PFSK-1 (cell line): Measurements from ENCODE around the gene JPH3.

Experiments used
- FOXP2 ChIP-seq: optimal IDR thresholded peaks from 2 replicates; pipeline ENCODE3; 2011; ENCODE audit warnings: borderline replicate concordance, control low read depth, inconsistent platforms; ENCODE audit not compliant: insufficient read depth; ENCODE audit errors: extremely low read length, extremely low read depth
- POLR2AphosphoS5 ChIP-seq: IDR thresholded peaks from 2 replicates; pipeline ENCODE4 v1.6.1; 2012; ENCODE audit warnings: low read depth, mild to moderate bottlenecking, control low read depth, low read length, moderate library complexity
- SIN3A ChIP-seq: IDR thresholded peaks from 2 replicates; pipeline ENCODE4 v1.6.1; 2012; ENCODE audit warnings: mild to moderate bottlenecking, low read length, moderate library complexity, borderline replicate concordance; ENCODE audit not compliant: insufficient read depth
- TAF1 ChIP-seq: IDR thresholded peaks from 2 replicates; pipeline ENCODE4 v1.6.1; 2012; ENCODE audit warnings: low read length, control low read depth, borderline replicate concordance; ENCODE audit not compliant: insufficient read depth
- TF ChIP-seq, protein P1 (sequence below), 2 experiments: IDR thresholded peaks; 2 replicates each; pipeline versions ENCODE4 v1.6.1 to v1.8.0; 2011 to 2012; ENCODE audit warnings: low read depth in 2 of 2, low read length in 2 of 2, control low read depth in 1 of 2, inconsistent platforms in 1 of 2, mild to moderate bottlenecking in 1 of 2, moderate library complexity in 1 of 2; ENCODE audit not compliant: insufficient read depth in 1 of 2

The JPH3 gene

DNA sequence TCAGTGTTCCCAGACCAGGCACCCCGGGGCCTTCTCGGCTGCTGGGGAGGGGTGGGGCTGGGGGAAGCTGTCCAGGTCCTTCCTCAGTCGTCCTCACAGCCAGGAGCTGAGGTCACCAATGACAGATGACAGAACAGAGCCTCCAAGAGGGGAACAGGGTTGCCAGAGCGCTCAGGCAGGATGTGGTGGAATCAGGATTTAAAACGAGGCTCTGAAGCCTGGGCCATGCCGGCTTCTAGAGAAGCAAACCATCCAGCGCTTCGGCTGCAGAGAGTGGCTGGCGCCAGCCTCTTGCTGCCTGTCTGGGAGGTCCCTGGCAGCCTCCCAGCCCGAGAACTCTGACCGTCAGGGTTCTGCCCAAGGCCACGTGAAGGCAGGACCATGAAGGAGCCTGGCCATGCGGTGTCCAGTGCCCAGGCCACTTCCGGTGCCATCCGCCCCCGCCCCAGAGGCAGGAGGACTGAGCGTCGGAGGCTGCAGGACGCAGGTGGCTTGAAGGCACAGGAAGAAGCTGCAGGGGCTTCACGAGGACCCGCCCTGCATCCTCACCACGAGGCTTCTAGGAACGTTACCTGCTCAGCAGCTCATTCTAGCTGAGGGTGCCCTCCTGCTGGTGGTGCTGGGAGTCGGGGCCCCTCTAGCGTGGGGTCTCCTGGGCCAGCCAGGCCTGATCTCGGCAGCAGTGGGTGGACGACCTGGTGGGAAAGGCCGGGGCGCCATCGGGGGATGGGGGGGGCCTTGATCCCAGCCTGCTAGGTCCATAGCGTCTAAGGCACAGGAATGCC, 85.0 kb downstream of the JPH3 start:
- TF ChIP-seq SIN3A (no peak), TAF1 (no peak), POLR2AphosphoS5 (no peak), FOXP2 (no peak)
- TF ChIP-seq, protein P1, sequence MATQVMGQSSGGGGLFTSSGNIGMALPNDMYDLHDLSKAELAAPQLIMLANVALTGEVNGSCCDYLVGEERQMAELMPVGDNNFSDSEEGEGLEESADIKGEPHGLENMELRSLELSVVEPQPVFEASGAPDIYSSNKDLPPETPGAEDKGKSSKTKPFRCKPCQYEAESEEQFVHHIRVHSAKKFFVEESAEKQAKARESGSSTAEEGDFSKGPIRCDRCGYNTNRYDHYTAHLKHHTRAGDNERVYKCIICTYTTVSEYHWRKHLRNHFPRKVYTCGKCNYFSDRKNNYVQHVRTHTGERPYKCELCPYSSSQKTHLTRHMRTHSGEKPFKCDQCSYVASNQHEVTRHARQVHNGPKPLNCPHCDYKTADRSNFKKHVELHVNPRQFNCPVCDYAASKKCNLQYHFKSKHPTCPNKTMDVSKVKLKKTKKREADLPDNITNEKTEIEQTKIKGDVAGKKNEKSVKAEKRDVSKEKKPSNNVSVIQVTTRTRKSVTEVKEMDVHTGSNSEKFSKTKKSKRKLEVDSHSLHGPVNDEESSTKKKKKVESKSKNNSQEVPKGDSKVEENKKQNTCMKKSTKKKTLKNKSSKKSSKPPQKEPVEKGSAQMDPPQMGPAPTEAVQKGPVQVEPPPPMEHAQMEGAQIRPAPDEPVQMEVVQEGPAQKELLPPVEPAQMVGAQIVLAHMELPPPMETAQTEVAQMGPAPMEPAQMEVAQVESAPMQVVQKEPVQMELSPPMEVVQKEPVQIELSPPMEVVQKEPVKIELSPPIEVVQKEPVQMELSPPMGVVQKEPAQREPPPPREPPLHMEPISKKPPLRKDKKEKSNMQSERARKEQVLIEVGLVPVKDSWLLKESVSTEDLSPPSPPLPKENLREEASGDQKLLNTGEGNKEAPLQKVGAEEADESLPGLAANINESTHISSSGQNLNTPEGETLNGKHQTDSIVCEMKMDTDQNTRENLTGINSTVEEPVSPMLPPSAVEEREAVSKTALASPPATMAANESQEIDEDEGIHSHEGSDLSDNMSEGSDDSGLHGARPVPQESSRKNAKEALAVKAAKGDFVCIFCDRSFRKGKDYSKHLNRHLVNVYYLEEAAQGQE (IDR thresholded peaks at IDR 0.05; ENCODE audit: insufficient read depth in 1 of 2, low read depth in 2 of 2, low read length in 2 of 2), result no peak

- TF ChIP-seq TAF1, result no peak
- no peak for TF ChIP-seq POLR2AphosphoS5
- TF ChIP-seq, protein P1 (IDR thresholded peaks at IDR 0.05; ENCODE audit: insufficient read depth in 1 of 2, low read depth in 2 of 2, low read length in 2 of 2), result no peak
- no peak for TF ChIP-seq SIN3A
- no peak for TF ChIP-seq FOXP2
Measured at GRCh38 chr16:87687998-87688529, 85.8 kb downstream of the JPH3 start.

DNA sequence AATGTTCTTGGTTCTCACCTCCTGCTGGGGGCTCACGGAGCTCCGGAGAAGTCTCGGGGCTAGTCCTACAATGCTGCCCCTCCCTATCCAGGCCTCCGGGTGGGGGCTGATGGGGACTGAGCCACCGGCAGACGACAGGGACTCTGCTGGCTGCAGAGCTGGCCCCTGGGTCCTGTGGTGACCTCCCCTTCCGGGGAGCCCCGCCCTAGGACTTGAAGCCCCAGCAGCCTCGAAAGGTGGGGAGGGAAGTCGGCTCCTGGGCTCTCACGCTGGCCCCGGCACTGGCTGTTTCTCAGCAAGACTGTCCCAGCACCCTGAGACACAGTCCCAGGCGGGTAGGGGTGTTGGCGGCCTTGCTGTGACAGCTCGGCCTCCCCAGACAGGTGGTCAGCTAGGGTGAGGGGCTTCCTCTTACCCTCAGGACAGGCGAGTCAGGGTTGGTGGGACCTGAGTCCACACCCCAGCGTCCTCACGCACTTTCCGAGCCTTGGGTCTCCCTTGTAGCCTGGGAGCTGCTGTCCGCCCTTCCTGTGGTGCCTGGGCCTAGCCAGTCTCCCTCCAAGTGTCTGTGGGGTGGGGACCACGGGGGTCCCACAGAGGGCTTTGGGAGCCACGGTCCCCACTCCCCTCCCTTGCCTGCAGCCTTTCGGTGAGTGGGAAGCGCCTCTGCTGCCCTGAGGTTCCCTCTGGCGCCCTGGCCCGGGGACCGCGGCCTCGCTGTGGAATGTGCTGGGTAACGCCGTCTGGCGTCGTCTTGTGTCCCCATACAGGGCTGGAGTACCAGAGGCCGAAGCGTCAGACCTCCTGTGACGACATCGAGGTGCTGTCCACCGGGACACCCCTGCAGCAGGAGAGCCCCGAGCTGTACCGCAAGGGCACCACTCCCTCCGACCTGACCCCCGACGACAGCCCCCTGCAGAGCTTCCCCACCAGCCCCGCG, 86.8 kb downstream of the JPH3 start:
- TF ChIP-seq, protein P1 (IDR thresholded peaks at IDR 0.05; ENCODE audit: insufficient read depth in 1 of 2, low read depth in 2 of 2, low read length in 2 of 2), result no peak

- TF ChIP-seq FOXP2, result no peak
- TF ChIP-seq, protein P1 (IDR thresholded peaks at IDR 0.05; ENCODE audit: insufficient read depth in 1 of 2, low read depth in 2 of 2, low read length in 2 of 2), result no peak
- no peak for TF ChIP-seq TAF1
- TF ChIP-seq SIN3A, result no peak
- no peak for TF ChIP-seq POLR2AphosphoS5
Measured at GRCh38 chr16:87689956-87690465, 87.7 kb downstream of the JPH3 start.
